ENCODE measurements around the gene TNFAIP8. TPM values are rescaled to one million over a fixed set of nuclear protein-coding genes. Genes with fewer than 3 reads are reported as not detected.

The TNFAIP8 gene
- total and polyA plus RNA-seq, 10 of the 15 experiments (the other 5 are each of a cell fraction or from before 2014, with no cell fraction given) = 124 to 324 (median 177) TPM

DNA sequence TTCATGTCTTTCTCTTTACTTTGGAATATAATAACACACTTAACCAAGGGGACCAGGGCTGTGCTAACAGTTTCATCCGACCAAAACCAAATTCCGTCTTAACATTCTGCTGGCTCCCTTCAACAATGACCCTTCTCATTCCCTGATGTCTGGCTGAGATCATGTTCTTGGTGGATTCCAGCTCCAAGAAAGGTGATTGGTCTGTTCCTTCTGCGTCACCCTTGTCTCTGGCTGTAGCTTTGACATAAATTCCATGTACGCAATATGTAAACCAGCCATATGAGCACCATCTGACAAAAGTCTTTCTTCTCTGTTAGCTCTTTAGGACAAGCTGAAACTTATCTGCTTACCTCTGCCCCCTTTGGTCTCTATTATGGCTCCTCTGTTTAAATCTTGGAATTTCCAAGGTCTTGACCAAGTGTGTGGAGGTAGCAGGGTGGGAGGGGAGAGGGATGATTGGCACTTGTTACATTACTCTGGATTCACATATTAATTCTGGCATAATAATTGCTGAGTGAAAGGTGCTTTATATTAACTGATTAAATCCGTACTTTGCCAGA is 50.8 kb downstream of the TNFAIP8 start:
- BruUV-seq (replicated peaks) = no TSS peak
- Histone ChIP-seq H3K79me2 (ENCODE audit: control insufficient read depth, insufficient read depth, low read length) (no peaks in the 10 kb centered on the region), H3K36me3 (ENCODE audit: control insufficient read depth in 2 of 2, insufficient read depth in 2 of 2, low read length in 1 of 2) (no peaks in the 10 kb centered on the region), H4K20me1 (ENCODE audit: control insufficient read depth, insufficient read depth) (no peaks in the 10 kb centered on the region), H3K4me2 (ENCODE audit: control insufficient read depth, insufficient read depth) (no peak overlapping the region), H3K4me3 (no peak overlapping the region), H3K4me1 (ENCODE audit: control insufficient read depth, insufficient read depth, low read length) (peaks cover 38% of the 10 kb centered on the region), H2AFZ (ENCODE audit: control insufficient read depth, low read depth, low read length) (no peak overlapping the region), H3K9ac (ENCODE audit: control insufficient read depth, insufficient read depth, low read length) (no peak overlapping the region), H3K27ac (ENCODE audit: control insufficient read depth, insufficient read depth) (no peak overlapping the region), H3K27me3 (replicated peaks in 1 of 2; ENCODE audit: control insufficient read depth in 2 of 2, insufficient read depth in 2 of 2, low read length in 1 of 2) (no peaks in the 10 kb centered on the region), H3K9me3 (replicated peaks; ENCODE audit: control insufficient read depth, insufficient read depth, low read length) (no peaks in the 10 kb centered on the region)
- DNase-seq (ENCODE audit: low read depth, low spot score) (no peak), FAIRE-seq (no peak), ATAC-seq (no peak)
- in situ Hi-C loops (cut with MboI) (loop anchor here (5.0 kb wide), 1 partner anchor 384 kb away; no protein-coding TSS in a partner anchor), intact Hi-C loops (cut with micrococcal nuclease; ENCODE audit: unreplicated experiment) (no loop called here)
- ChIA-PET POLR2A (interaction anchor here (1.1 to 1.4 kb wide), 3 partner anchors 23 to 51 kb away, joined by 3 to 4 read pairs (median 3); partner anchors contain the start of gene TNFAIP8), RAD21 (ENCODE audit: unreplicated experiment) (interaction anchor here (2.3 to 10.2 kb wide), 3 partner anchors 48 to 92 kb away, joined by 9 to 303 read pairs (median 232); no protein-coding TSS in a partner anchor), CTCF (interaction anchor here (1.3 to 11.3 kb wide), 4 partner anchors 12 to 418 kb away, joined by 3 to 413 read pairs (median 86); partner anchors contain the start of gene DTWD2), SMC1A (ENCODE audit: uncharacterized antibody, unreplicated experiment) (interaction anchor here (0.7 to 26.7 kb wide), 13 partner anchors 12 to 417 kb away, joined by 3 to 583 read pairs (median 4); partner anchors contain the start of gene TNFAIP8)
- 97% methylated on average over 5 of the region's 5 CpGs for WGBS (ENCODE audit: insufficient coverage, insufficient replicate concordance, low lambda C conversion rate, missing lambda C conversion rate)
- TF ChIP-seq CHD2 (IDR thresholded peaks at IDR 0.05; ENCODE audit: borderline replicate concordance, low read depth, low read length) (no peak), MEF2A (IDR thresholded peaks at IDR 0.05; ENCODE audit: insufficient read depth, low read depth, low read length) (no peak), ZSCAN29 (IDR thresholded peaks at IDR 0.05) (no peak), SMAD5 (IDR thresholded peaks at IDR 0.05; ENCODE audit: low read depth) (no peak), CREM (IDR thresholded peaks at IDR 0.05; ENCODE audit: low read depth) (no peak), GATAD2B (conservative IDR thresholded peaks at IDR 0.05; ENCODE audit: low read depth) (no peak), ZNF384 (IDR thresholded peaks at IDR 0.05; ENCODE audit: borderline replicate concordance, low read depth, low read length) (no peak), HDAC6 (IDR thresholded peaks at IDR 0.05; ENCODE audit: unreplicated experiment) (no peak)
- TF ChIP-seq, protein P1, sequence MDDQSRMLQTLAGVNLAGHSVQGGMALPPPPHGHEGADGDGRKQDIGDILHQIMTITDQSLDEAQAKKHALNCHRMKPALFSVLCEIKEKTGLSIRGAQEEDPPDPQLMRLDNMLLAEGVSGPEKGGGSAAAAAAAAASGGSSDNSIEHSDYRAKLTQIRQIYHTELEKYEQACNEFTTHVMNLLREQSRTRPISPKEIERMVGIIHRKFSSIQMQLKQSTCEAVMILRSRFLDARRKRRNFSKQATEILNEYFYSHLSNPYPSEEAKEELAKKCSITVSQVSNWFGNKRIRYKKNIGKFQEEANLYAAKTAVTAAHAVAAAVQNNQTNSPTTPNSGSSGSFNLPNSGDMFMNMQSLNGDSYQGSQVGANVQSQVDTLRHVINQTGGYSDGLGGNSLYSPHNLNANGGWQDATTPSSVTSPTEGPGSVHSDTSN (IDR thresholded peaks at IDR 0.05; ENCODE audit: insufficient replicate concordance, low read depth, low read length) = no peak
- TF ChIP-seq, protein P2, sequence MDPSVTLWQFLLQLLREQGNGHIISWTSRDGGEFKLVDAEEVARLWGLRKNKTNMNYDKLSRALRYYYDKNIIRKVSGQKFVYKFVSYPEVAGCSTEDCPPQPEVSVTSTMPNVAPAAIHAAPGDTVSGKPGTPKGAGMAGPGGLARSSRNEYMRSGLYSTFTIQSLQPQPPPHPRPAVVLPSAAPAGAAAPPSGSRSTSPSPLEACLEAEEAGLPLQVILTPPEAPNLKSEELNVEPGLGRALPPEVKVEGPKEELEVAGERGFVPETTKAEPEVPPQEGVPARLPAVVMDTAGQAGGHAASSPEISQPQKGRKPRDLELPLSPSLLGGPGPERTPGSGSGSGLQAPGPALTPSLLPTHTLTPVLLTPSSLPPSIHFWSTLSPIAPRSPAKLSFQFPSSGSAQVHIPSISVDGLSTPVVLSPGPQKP (IDR thresholded peaks at IDR 0.05; ENCODE audit: low read depth, low read length) = no peak

Data from GM12878 (cell line).